ENCODE data around the gene TCF4.

Gene TCF4

GRCh38 chr18:55382277-55382805 lies 205.7 kb downstream of the TCF4 start:
- peaks cover 5% of the 10 kb centered on the region; the same call in 1 of the 2 replicates for H3K4me1 ChIP-seq (ENCODE audit: control insufficient read depth, insufficient read depth, low read length)
- no peak overlapping the region for H3K9ac ChIP-seq (ENCODE audit: low read length)
- H3K4me3 ChIP-seq (ENCODE audit: low read depth, low read length): no peak overlapping the region
- H3K36me3 ChIP-seq (ENCODE audit: control insufficient read depth, insufficient read depth, low read length): no peaks in the 10 kb centered on the region
- no peak overlapping the region for H3K27ac ChIP-seq (ENCODE audit: low read depth, low read length)
- H3K27me3 ChIP-seq (ENCODE audit: control insufficient read depth, insufficient read depth, low read length): no peaks in the 10 kb centered on the region
- H3K9me3 ChIP-seq (ENCODE audit: control insufficient read depth, insufficient read depth, low read depth, low read length): peaks cover 18% of the 10 kb centered on the region; the same call in 1 of the 2 replicates

DNA sequence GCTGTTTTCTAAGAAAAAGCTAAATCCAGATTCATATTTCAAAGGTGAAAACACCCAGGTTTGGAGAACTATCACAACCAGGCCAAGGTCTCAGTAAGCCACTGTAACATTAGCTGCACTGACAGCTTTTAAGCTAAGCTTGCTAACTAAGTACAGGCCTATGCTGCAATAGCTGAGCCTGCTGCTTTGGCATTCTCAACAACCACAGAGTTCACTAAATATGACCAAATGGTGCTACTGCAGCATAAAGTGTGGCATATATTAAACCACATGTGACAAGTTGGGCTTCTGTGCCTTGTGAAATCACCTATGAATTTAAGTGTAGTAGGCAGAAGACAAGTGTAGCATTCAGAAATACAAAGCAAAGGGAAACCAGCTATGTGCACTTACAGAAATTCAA lies 206.7 kb downstream of the TCF4 start:
- Histone ChIP-seq H3K36me3 (ENCODE audit: control insufficient read depth, insufficient read depth, low read length) (no peaks in the 10 kb centered on the region), H3K9ac (ENCODE audit: low read length) (no peak overlapping the region), H3K4me1 (ENCODE audit: control insufficient read depth, insufficient read depth, low read length) (peaks cover 5% of the 10 kb centered on the region; the same call in 1 of the 2 replicates)

DNA sequence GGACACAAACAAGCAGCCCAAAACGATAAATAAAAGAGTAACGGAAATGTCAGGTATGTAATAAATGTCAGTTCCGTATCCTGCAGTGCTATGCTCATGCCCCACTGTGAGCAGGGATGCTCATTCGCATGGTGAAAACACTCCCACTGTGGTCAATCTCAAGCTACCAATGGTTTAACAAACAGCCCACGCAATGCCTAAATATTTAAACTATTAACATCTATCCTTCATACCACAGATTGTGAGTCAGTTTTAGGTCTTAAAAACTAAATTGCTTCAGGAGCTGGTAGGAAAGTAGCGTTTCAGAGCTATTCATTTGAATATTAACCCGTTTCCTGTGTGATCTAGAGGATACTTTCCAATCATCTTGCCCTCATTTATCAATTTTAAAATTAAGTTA lies 207.4 kb downstream of the TCF4 start:
- no peak overlapping the region for H3K9ac ChIP-seq (ENCODE audit: low read length)
- H3K36me3 ChIP-seq (ENCODE audit: control insufficient read depth, insufficient read depth, low read length): no peaks in the 10 kb centered on the region
- peaks cover 18% of the 10 kb centered on the region; the same call in 1 of the 2 replicates for H3K9me3 ChIP-seq (ENCODE audit: control insufficient read depth, insufficient read depth, low read depth, low read length)
- no peak overlapping the region for H3K27ac ChIP-seq (ENCODE audit: low read depth, low read length)
- no peak overlapping the region for H3K4me3 ChIP-seq (ENCODE audit: low read depth, low read length)
- no peaks in the 10 kb centered on the region; the same call in 1 of the 2 replicates for H3K4me1 ChIP-seq (ENCODE audit: control insufficient read depth, insufficient read depth, low read length)
- H3K27me3 ChIP-seq (ENCODE audit: control insufficient read depth, insufficient read depth, low read length): no peaks in the 10 kb centered on the region

More for the DNA sequence above, 206.7 kb downstream of the TCF4 start:
- no peak overlapping the region for H3K27ac ChIP-seq (ENCODE audit: low read depth, low read length)
- no peak overlapping the region for H3K4me3 ChIP-seq (ENCODE audit: low read depth, low read length)
- H3K9me3 ChIP-seq (ENCODE audit: control insufficient read depth, insufficient read depth, low read depth, low read length): peaks cover 18% of the 10 kb centered on the region; the same call in 1 of the 2 replicates
- H3K27me3 ChIP-seq (ENCODE audit: control insufficient read depth, insufficient read depth, low read length): no peaks in the 10 kb centered on the region

- Histone ChIP-seq H3K9me3 (ENCODE audit: control insufficient read depth, insufficient read depth, low read depth, low read length) (peaks cover 2% of the 10 kb centered on the region; the same call in 1 of the 2 replicates), H3K4me1 (ENCODE audit: control insufficient read depth, insufficient read depth, low read length) (no peaks in the 10 kb centered on the region; the same call in 1 of the 2 replicates), H3K9ac (ENCODE audit: low read length) (no peak overlapping the region), H3K27ac (ENCODE audit: low read depth, low read length) (no peak overlapping the region), H3K4me3 (ENCODE audit: low read depth, low read length) (no peak overlapping the region), H3K27me3 (ENCODE audit: control insufficient read depth, insufficient read depth, low read length) (no peaks in the 10 kb centered on the region), H3K36me3 (ENCODE audit: control insufficient read depth, insufficient read depth, low read length) (no peaks in the 10 kb centered on the region)
Observed at GRCh38 chr18:55376387-55376786, 211.6 kb downstream of the TCF4 start.

GRCh38 chr18:55375930-55376329 lies 212.1 kb downstream of the TCF4 start:
- Histone ChIP-seq H3K9me3 (ENCODE audit: control insufficient read depth, insufficient read depth, low read depth, low read length) (0 out of 2 replicates have a peak, but pooled peaks cover 2% of the 10 kb centered on the region), H3K27me3 (ENCODE audit: control insufficient read depth, insufficient read depth, low read length) (no peaks in the 10 kb centered on the region), H3K4me3 (ENCODE audit: low read depth, low read length) (no peak overlapping the region), H3K27ac (ENCODE audit: low read depth, low read length) (no peak overlapping the region), H3K9ac (ENCODE audit: low read length) (no peak overlapping the region), H3K4me1 (ENCODE audit: control insufficient read depth, insufficient read depth, low read length) (no peaks in the 10 kb centered on the region; the same call in 1 of the 2 replicates), H3K36me3 (ENCODE audit: control insufficient read depth, insufficient read depth, low read length) (no peaks in the 10 kb centered on the region)

DNA sequence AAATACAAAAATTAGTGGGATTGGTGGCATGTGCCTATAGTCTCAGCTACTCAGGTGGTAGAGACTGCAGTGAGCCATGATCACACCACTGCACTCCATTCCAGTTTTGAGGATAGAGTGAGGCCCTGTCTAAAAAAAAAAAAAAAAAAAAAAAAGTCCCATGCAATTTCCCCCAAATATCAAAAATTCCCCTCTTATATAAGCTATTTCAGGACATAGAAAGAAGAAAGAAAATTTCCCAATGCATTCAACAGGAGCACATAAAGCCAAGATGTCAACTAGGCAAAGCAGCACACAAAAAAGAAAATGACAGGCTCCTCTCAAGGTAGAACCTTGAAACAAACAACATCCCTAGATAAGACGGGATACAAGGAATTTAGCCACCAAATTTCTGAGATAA lies 213.3 kb downstream of the TCF4 start:
- H3K9me3 ChIP-seq (ENCODE audit: control insufficient read depth, insufficient read depth, low read depth, low read length): 0 out of 2 replicates have a peak, but pooled peaks cover 2% of the 10 kb centered on the region
- no peak overlapping the region for H3K9ac ChIP-seq (ENCODE audit: low read length)
- no peak overlapping the region for H3K4me3 ChIP-seq (ENCODE audit: low read depth, low read length)
- no peaks in the 10 kb centered on the region for H3K27me3 ChIP-seq (ENCODE audit: control insufficient read depth, insufficient read depth, low read length)
- H3K27ac ChIP-seq (ENCODE audit: low read depth, low read length): no peak overlapping the region
- H3K4me1 ChIP-seq (ENCODE audit: control insufficient read depth, insufficient read depth, low read length): no peaks in the 10 kb centered on the region; the same call in 1 of the 2 replicates
- H3K36me3 ChIP-seq (ENCODE audit: control insufficient read depth, insufficient read depth, low read length): no peaks in the 10 kb centered on the region

- no peaks in the 10 kb centered on the region for H3K36me3 ChIP-seq (ENCODE audit: control insufficient read depth, insufficient read depth, low read length)
- H3K27me3 ChIP-seq (ENCODE audit: control insufficient read depth, insufficient read depth, low read length): no peaks in the 10 kb centered on the region
- H3K4me1 ChIP-seq (ENCODE audit: control insufficient read depth, insufficient read depth, low read length): no peaks in the 10 kb centered on the region; the same call in 1 of the 2 replicates
- no peak overlapping the region for H3K9ac ChIP-seq (ENCODE audit: low read length)
- no peak overlapping the region for H3K4me3 ChIP-seq (ENCODE audit: low read depth, low read length)
- H3K9me3 ChIP-seq (ENCODE audit: control insufficient read depth, insufficient read depth, low read depth, low read length): 0 out of 2 replicates have a peak, but pooled peaks cover 2% of the 10 kb centered on the region
- H3K27ac ChIP-seq (ENCODE audit: low read depth, low read length): no peak overlapping the region
Observed at GRCh38 chr18:55372209-55372608, 215.8 kb downstream of the TCF4 start.

GRCh38 chr18:55370936-55371335 lies 217.1 kb downstream of the TCF4 start:
- H3K4me3 ChIP-seq (ENCODE audit: low read depth, low read length): no peak overlapping the region
- H3K9ac ChIP-seq (ENCODE audit: low read length): no peak overlapping the region
- no peaks in the 10 kb centered on the region for H3K27me3 ChIP-seq (ENCODE audit: control insufficient read depth, insufficient read depth, low read length)
- 0 out of 2 replicates have a peak, but pooled peaks cover 2% of the 10 kb centered on the region for H3K9me3 ChIP-seq (ENCODE audit: control insufficient read depth, insufficient read depth, low read depth, low read length)
- no peaks in the 10 kb centered on the region for H3K4me1 ChIP-seq (ENCODE audit: control insufficient read depth, insufficient read depth, low read length)
- no peaks in the 10 kb centered on the region for H3K36me3 ChIP-seq (ENCODE audit: control insufficient read depth, insufficient read depth, low read length)
- H3K27ac ChIP-seq (ENCODE audit: low read depth, low read length): no peak overlapping the region

GRCh38 chr18:55369346-55369745 lies 218.6 kb downstream of the TCF4 start:
- Histone ChIP-seq H3K36me3 (ENCODE audit: control insufficient read depth, insufficient read depth, low read length) (no peaks in the 10 kb centered on the region), H3K9me3 (ENCODE audit: control insufficient read depth, insufficient read depth, low read depth, low read length) (no peaks in the 10 kb centered on the region), H3K9ac (ENCODE audit: low read length) (no peak overlapping the region), H3K4me3 (ENCODE audit: low read depth, low read length) (no peak overlapping the region), H3K27me3 (ENCODE audit: control insufficient read depth, insufficient read depth, low read length) (no peaks in the 10 kb centered on the region), H3K4me1 (ENCODE audit: control insufficient read depth, insufficient read depth, low read length) (no peaks in the 10 kb centered on the region), H3K27ac (ENCODE audit: low read depth, low read length) (no peak overlapping the region)

DNA sequence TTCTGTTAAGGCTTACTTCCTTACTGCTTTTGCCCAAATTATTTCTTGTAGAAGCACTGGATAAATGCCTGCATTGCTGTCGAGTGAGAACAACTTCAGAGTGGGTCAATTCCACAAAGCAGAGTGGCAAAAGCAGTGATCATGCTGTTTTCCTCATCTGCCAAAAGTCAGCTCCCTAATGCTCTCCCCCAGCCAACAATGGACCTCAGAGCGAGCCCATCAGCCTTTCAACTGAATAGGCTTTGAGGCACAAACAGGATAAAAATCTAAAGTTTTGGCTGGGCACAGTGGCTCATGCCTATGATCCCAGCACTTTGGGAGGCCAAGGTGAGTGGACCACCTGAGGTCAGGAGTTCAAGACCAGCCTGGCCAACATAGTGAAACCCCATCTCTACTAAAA lies 222.7 kb downstream of the TCF4 start:
- Histone ChIP-seq H3K4me1 (ENCODE audit: control insufficient read depth, insufficient read depth, low read length) (peaks cover under 1% of the 10 kb centered on the region; the same call in 1 of the 2 replicates), H3K9ac (ENCODE audit: low read length) (no peak overlapping the region), H3K9me3 (ENCODE audit: control insufficient read depth, insufficient read depth, low read depth, low read length) (no peaks in the 10 kb centered on the region), H3K27ac (ENCODE audit: low read depth, low read length) (no peak overlapping the region), H3K27me3 (ENCODE audit: control insufficient read depth, insufficient read depth, low read length) (no peaks in the 10 kb centered on the region), H3K4me3 (ENCODE audit: low read depth, low read length) (no peak overlapping the region), H3K36me3 (ENCODE audit: control insufficient read depth, insufficient read depth, low read length) (no peaks in the 10 kb centered on the region)

DNA sequence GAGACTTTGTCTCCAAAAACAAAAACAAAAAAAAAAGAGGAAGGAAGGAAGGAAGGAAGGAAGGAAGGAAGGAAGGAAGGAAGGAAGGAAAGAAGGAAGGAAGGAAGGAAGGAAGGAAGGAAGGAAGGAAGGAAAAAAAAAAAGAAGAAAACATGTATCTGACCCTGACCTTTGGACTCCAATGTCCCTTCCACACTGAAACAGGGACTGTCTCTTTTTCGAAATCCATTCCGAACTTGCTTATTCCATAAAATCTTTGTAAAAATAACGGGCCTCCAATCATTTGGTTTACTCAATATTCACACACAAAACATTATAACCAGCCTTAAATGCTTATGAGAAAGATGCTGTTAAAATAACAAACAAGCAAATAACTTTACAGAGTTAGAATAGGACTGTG lies 225.7 kb downstream of the TCF4 start:
- no peak overlapping the region for H3K9ac ChIP-seq (ENCODE audit: low read length)

More for the DNA sequence above, 225.7 kb downstream of the TCF4 start:
- Histone ChIP-seq H3K4me3 (ENCODE audit: low read depth, low read length) (no peak overlapping the region), H3K27me3 (ENCODE audit: control insufficient read depth, insufficient read depth, low read length) (no peaks in the 10 kb centered on the region), H3K9me3 (ENCODE audit: control insufficient read depth, insufficient read depth, low read depth, low read length) (no peaks in the 10 kb centered on the region), H3K27ac (ENCODE audit: low read depth, low read length) (no peak overlapping the region), H3K4me1 (ENCODE audit: control insufficient read depth, insufficient read depth, low read length) (peaks cover 6% of the 10 kb centered on the region), H3K36me3 (ENCODE audit: control insufficient read depth, insufficient read depth, low read length) (no peaks in the 10 kb centered on the region)

Data from HUES6 (cell line).